GM12873 (cell line): ENCODE data around the gene DIS3.

Experiments used
- CTCF ChIP-seq: IDR thresholded peaks from 2 replicates; pipeline ENCODE4 v1.5.1; 2012; ENCODE audit warnings: low read depth, mild to moderate bottlenecking, moderate library complexity, low read length, control low read depth; ENCODE audit not compliant: insufficient read depth; ENCODE audit errors: missing control alignments

DIS3 gene

GRCh38 chr13:72760189-72760588 is 21.5 kb downstream of the DIS3 start:
- TF ChIP-seq CTCF, result no peak

GRCh38 chr13:72757792-72758535 is 23.7 kb downstream of the DIS3 start:
- TF ChIP-seq CTCF, result no peak

DNA sequence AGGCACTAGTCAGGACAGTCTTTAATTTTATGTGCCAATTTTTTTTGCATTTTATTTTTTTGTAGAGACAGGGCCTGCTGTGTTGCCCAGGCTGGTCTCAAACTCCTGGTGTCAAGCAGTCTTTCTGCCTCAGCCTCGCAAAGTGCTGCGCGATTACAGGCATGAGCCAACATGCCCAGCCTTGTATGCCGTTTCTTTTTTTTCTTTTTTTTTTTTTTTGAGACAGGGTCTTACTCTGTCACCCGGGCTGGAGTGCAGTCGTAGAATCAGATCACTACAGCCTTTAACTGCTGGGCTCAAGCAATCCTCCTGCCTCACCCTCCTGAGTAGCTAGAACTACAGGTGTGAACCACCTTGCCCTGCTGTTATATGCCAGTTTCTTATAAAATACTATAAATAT is 27.6 kb downstream of the DIS3 start:
- no peak for TF ChIP-seq CTCF

DNA sequence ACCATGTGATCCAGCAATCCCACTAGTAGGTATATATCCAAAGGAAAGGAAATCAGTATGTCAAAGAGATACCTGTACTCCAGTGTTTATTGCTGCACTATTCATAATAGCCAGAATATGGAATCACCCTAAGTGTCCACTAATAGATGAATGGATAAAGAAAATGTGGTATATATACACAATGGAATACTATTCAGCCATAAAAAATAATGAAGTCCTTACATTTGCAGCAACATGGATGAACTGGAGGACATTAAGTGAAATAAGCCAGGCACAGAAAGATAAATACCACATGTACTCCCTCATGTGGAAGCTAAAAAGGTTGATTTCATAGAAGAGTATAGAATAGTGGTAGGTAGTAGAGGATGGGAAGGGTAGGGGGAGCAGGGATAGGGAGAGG is 30.5 kb downstream of the DIS3 start:
- TF ChIP-seq CTCF, result no peak

- no peak for TF ChIP-seq CTCF
Observed at GRCh38 chr13:72745260-72745659, 36.4 kb downstream of the DIS3 start.

- TF ChIP-seq CTCF, result no peak
Observed at GRCh38 chr13:72740015-72740414, 41.7 kb downstream of the DIS3 start.

DNA sequence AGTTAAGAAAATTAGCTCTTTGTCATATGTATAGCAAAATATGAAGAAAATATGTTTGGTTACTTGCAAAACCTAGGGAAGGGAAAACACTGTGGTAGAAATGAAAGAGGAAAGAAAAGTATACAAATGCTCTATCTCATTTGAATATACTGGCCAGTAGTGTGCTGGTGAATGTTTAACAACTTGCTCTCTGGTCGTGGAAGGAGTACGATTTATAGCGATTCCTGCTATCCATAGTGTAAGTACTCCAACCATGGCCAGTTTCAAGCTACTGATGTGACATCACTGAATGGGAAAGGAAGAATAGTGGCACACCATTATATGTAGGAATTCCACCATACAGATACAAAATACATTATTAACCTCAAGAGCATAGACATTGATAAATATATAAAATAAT is 44.7 kb downstream of the DIS3 start:
- TF ChIP-seq CTCF, result no peak
